Suppressor macrophage treated with lipopolysaccharide for 1 hour (primary cell): ENCODE data around the gene GLIS2.
A peak's percentile ranks its signal among the peaks of the same experiment; 100 is the strongest.

ENCODE experiments used
- DNase-seq, 3 donors: peaks; one replicate each; pipeline ENCODE4 v3.0.0-alpha.2; 2020 to 2022

The GLIS2 gene

DNA sequence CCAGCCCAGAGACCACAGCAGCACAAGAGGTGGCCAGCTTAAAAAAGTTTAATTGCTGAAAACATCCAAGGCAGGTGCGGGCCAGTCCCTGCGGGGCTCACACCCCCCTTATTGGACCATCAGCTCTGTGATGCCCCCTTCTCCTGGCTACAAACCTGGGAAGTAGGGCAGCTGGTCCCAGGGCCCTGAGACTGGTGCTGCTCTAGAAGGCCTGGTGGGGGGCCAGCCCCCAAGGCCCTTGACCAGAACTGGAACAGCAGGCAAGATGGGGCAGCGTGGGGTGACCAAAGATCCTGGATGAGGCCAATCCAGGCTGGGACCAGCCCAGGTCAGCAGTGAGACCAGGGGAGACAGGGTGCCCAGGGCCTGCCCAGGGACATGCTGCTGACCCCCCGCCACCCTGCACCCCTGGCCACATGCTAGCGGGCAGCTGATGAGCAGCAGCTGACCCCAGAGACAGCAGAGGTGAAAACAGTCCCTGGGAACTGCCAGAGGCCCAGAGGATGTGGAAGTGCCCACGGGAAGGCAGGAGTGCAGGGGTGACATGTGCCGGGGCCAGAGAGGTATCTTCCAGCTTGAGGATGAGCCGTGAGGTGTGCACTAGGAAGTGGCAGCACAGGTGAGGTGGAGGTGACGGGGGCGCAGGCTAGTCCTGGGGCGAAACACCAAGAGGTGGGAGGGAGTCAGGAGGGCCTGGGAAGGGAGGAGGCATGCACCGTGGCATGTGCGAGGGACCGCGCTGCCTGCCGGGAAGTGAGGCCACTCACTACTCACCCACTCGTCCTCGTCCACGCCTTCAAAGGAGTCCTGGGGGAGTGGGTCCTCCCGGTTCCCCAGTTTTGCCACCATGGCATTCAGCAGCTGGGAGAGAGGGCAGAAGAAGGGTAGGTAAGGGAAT, 38.9 kb downstream of the GLIS2 start:
- no peak for DNase-seq

- DNase-seq, result no peak
Observed at GRCh38 chr16:4356820-4357219, 41.0 kb downstream of the GLIS2 start.

- DNase-seq, result no peak
Observed at GRCh38 chr16:4358236-4358635, 42.4 kb downstream of the GLIS2 start.

- DNase-seq, result peak; percentile 49 to 76 (median 59)
Observed at GRCh38 chr16:4358831-4359561, 43.1 kb downstream of the GLIS2 start.

DNA sequence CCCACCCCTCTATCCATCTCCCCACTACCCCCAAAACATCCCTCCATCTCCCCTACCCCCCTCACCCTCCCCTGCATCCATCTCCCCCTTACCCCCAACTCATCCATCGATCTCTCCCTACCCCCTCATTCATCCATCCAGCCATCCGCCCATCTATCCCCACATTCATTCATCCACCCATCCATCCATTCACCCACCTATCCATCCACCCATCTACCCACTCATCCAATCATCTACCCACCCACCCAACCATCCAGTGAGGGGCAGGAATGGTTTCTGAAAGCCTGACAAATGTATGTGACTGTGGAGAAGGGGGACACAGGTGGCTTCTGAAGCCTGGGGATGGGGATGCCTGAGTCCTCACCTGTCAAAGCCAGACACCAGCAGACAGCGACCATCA, 44.0 kb downstream of the GLIS2 start:
- no peak for DNase-seq

DNA sequence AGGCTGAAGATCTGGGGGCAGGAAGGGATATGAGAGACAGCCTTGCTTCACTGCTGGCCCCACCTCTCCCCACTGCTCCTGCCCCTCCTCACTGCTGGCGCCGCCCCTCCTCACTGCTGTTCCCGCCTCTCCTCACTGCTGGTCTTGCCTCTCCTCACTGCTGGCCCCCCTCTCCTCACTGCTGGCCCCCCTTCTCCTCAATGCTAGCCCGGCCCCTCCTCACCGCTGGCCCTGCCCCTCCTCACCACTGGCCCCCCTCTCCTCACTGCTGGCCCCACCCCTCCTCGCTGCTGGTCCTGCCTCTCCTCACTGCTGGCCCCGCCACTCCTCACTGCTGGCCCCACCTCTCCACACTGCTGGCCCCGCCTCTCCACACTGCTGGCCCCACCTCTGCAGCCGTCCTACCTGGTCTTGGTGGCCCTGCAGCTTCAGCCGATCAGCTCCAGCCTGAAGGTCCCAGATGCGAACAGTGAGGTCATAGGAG, 44.7 kb downstream of the GLIS2 start:
- DNase-seq, result no peak

GRCh38 chr16:4361033-4361943, 45.4 kb downstream of the GLIS2 start:
- DNase-seq, result no peak

DNA sequence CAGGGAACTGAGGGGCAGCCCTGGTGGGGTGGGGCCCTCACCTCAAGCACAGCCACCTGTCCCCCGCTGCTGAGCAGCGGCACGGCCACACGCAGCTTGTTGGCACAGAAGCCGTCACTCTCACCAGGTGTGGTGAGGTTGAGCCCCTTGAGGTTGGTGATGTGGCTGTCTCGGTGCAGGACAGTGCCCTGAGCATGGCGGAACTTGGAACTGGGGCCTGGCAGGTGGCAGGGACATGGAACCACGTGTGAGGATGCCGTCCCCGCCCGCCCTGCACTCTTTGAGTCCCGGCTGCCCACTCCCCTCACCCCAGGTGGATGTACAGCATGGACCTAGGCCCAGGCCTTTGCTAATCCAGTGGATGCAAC, 46.1 kb downstream of the GLIS2 start:
- no peak for DNase-seq

DNA sequence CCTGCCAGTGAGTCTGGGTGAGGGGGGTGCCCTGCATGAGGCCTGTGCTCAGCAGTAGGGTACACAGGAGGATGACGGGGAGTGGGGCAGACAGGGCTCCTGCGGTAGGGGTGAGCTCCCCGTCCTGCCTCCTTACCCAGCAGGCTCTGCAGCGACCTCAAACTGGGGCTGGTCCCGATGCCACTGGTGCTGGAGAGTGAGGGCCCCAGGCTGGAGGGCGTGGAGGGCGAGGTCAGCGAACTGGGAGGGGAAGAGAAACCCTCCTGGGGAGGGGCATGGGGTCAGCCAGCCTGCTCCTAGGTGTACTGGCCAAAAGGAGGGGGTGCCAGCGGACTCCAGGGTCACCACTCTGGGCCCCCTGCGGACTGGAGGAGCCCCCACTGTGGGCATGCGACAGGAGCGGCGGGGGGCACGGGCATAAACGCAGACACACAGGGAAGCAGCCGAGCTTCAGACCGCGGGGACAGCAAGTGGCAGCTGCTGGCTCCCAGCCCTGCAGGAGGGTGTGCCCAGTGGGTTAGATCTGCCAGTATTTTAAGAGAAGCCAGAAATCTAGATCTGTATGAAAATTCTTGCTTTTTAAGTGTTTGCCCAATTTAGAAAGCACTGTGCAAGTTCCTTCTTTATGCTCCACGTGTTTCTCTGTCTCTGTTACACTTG, 46.7 kb downstream of the GLIS2 start:
- DNase-seq, result no peak

DNA sequence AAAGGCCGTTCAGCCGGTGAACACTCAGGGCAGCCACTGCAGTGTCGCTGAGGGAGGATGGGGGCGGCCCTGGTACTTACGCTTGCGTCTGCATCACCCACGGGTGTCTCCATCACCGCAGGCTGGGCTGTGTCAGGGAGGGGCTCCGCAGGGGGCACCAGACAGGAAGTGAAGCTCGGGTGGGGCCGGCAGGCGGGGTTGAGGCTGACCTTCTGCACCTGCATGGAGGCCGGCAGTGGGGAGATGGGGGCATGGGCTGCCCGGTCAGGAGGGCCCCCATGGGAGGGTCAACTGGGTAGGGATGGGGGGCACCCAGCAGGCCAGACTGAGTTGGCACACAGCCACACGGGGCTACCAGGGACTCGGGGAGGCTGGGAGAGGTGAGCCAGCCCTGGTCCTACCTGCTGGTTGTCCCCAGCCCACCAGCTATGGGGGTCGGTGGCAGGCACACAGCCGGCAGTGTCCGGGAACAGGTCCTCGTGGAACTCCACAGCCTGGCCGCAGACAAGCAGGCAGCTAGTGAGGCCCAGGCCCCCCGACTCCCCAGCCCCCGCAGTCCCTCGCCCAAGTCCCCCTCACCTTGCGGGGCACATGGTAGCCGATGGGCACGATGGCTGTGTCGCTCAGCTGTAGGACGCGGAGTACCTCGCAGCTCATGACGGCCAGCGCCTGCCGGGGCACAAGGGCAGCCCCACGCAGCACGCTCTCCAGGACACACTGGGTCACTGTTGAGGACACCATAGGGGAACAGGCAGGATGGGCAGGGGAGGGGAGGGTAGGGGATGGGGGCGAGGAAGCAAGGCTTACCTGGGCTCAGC, 48.5 kb downstream of the GLIS2 start:
- no peak for DNase-seq

- no peak for DNase-seq
Observed at GRCh38 chr16:4365014-4365406, 49.1 kb downstream of the GLIS2 start.

GRCh38 chr16:4365615-4366014, 49.7 kb downstream of the GLIS2 start:
- DNase-seq, result no peak

DNA sequence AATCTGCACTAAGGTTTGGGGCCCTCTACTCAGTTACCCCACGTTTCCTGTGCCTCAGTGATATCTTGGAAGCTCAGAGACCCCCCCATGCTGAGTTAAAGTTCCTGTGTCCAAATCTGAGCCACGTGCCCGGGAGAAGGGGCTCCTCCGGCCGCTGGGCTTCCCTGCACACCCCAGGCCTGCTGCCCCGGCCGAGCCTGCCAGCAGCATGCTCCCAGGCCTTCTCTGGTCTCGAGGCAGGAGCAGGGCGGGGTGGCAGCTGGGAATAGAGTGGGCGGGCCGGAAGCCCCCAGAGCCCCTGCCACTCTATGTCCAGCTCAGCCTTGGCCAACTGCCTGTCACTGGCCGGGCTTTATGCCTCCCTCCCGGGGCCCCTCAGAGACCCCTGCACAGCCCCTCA, 50.1 kb downstream of the GLIS2 start:
- DNase-seq, result no peak

GRCh38 chr16:4367393-4367856, 51.6 kb downstream of the GLIS2 start:
- no peak for DNase-seq

DNA sequence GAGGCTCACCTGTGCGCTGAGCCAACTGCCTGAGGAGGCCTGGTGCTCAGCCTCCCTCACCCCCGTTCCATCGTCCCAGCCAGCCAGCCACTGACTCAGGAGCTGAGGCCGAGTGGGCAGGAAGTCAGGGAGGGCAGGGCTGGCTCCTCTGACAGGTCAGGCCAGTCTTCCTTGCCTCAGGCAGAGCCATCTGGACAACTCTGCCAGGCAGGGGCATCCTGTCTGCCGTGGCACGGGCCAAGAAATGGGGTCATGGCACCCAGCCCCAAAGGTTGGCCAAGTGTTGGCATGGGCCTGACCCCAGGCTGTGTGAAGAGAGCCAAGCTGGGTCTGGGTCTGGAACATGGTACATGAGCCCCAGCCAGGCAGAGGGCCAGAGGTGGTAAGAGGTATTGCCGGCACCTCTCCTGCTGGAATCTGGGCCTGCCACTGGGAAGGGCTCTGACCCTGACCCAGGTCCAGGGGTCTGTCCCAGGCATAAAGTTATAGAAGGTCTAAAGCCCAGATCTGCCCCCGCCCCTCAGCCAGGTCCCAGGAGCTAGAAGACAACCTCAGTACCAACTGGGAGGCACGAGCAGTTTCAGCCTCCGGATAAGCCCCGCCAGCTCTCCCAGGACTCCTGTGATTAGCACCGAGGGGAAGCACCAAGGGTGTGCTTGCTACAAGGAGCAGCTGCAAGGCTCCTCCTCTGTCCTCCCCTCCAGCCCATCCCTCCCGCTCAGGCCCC, 53.3 kb downstream of the GLIS2 start:
- no peak for DNase-seq

GRCh38 chr16:4370151-4370550, 54.3 kb downstream of the GLIS2 start:
- no peak for DNase-seq

GRCh38 chr16:4370570-4371356, 54.9 kb downstream of the GLIS2 start:
- no peak for DNase-seq

DNA sequence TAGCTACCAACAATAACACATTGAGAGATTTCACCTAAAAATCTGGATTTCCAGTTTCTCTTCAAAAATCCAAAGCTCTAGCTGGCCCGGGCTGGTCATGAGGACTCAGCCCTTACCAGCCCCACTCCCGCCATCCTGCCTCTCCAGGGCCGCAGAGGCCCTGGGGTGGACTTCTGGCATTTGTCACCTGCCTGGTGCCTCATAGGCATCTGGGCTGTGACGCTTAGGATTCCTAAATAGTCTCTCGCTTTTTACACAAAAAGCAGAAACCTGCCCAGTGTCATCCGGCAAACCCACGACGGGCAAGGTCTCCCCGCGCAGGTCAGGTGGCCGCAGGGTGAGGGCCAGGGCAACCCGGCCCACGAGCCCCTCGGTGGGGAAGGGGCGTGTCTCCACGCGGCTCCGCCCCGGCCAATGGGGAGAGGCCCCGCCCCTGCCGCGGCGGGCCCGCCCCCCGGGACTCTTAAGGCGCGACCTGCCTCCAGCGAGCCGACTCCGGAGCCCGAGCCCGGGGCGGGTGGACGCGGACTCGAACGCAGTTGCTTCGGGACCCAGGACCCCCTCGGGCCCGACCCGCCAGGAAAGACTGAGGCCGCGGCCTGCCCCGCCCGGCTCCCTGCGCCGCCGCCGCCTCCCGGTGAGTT, 55.6 kb downstream of the GLIS2 start, which contains the start of gene VASN:
Gene VASN, plus strand, starts transcription at position 492 of the 644 bp plus-strand sequence. CDS start 9,030 bp downstream, outside the sequence.
- DNase-seq, result peak; percentile 57 to 84 (median 61)

GRCh38 chr16:4372001-4372577, 56.2 kb downstream of the GLIS2 start:
- DNase-seq, result peak; percentile 36 to 55 (median 44)
